HG02970 (cell line): Measurements from ENCODE around the gene C2orf72.
"Not testable (repeated sequence)": the region's sequence is repeated elsewhere in the genome, so short reads cannot be mapped to it uniquely, and the experiment has no call there.

Source experiments
- ATAC-seq: cut with Tn5 transposase; IDR thresholded peaks from one replicate; pipeline ENCODE4 v1.9.1; 2021; ENCODE audit warnings: mild to moderate bottlenecking, moderate library complexity, moderate number of reproducible peaks; ENCODE audit not compliant: unreplicated experiment, low FRiP score

The C2orf72 gene

GRCh38 chr2:231012463-231012862 is 24.9 kb upstream of the C2orf72 start:
- ATAC-seq = no peak

- no peak for ATAC-seq
Measured at GRCh38 chr2:231013820-231014219, 23.5 kb upstream of the C2orf72 start.

- no peak for ATAC-seq
Measured at GRCh38 chr2:231015478-231015877, 21.8 kb upstream of the C2orf72 start.

- ATAC-seq = no peak
Measured at GRCh38 chr2:231015926-231016325, 21.4 kb upstream of the C2orf72 start.

GRCh38 chr2:231016566-231017230 is 20.6 kb upstream of the C2orf72 start:
- ATAC-seq = no peak

GRCh38 chr2:231017231-231017598 is 20.1 kb upstream of the C2orf72 start:
- no peak for ATAC-seq

GRCh38 chr2:231018184-231018583 is 19.1 kb upstream of the C2orf72 start:
- no peak for ATAC-seq

- ATAC-seq = not testable (repeated sequence)
Measured at GRCh38 chr2:231025059-231025458, 12.3 kb upstream of the C2orf72 start.

- ATAC-seq = no peak
Measured at GRCh38 chr2:231028889-231029288, 8.4 kb upstream of the C2orf72 start.

- ATAC-seq = no peak
Measured at GRCh38 chr2:231029563-231029962, 7.8 kb upstream of the C2orf72 start.

GRCh38 chr2:231030725-231031124 is 6.6 kb upstream of the C2orf72 start:
- no peak for ATAC-seq

GRCh38 chr2:231032575-231033140 is 4.7 kb upstream of the C2orf72 start:
- no peak for ATAC-seq

GRCh38 chr2:231033147-231034132 is 3.9 kb upstream of the C2orf72 start:
- ATAC-seq = no peak

GRCh38 chr2:231034291-231034882 is 2.9 kb upstream of the C2orf72 start:
- no peak for ATAC-seq

- ATAC-seq = no peak
Measured at GRCh38 chr2:231036131-231036530, 1.2 kb upstream of the C2orf72 start.

- no peak for ATAC-seq
Measured at GRCh38 chr2:231036578-231037106, 681 bp upstream of the C2orf72 start.

GRCh38 chr2:231037731-231038482 is 584 bp downstream of the C2orf72 start:
- ATAC-seq = no peak

GRCh38 chr2:231038483-231039293 is 1.4 kb downstream of the C2orf72 start:
- ATAC-seq = no peak

- ATAC-seq = no peak
Measured at GRCh38 chr2:231039294-231039664, 2.0 kb downstream of the C2orf72 start.
